SK-MEL-5 (cell line): ENCODE measurements around the gene FAM204A. TPM values are rescaled to one million over a fixed set of nuclear protein-coding genes. Genes with fewer than 3 reads are reported as not detected.

Experiments
- DNase-seq: peaks from one replicate; pipeline ENCODE4 v3.0.0-alpha.2; 2016; ENCODE audit warnings: low read depth, low spot score
- in situ Hi-C: cut with HindIII; loops from 2 replicates; pipeline ENCODE4 v1.10.0; 2016; ENCODE audit warnings: low sequenced_read_pairs, high pct_unique_total_duplicates, low pct_unique_long_range_greater_than_20kb
- polyA plus RNA-seq, 2 experiments: library from polyadenylated mRNA; depleted of rRNA; stranded (reverse); fragments of >200 nt; gene quantifications; 2 replicates each; pipeline ENCODE4 v1.2.3, GENCODE V29; 2015
- total RNA-seq: library from RNA; depleted of rRNA; stranded (reverse); fragments of >200 nt; shearing (Covaris generic); gene quantifications from 2 replicates; pipeline ENCODE4 v1.2.3, GENCODE V29; 2014; rRNA removed

Gene FAM204A
- 54.0 and 55.7 TPM in 2 replicates for total RNA-seq
- polyA plus RNA-seq (2015; cell fraction: cytosol; rRNA removed): 24.1 and 29.7 TPM in 2 replicates
- polyA plus RNA-seq (2015; cell fraction: nucleus; rRNA removed): 17.7 and 25.6 TPM in 2 replicates

DNA sequence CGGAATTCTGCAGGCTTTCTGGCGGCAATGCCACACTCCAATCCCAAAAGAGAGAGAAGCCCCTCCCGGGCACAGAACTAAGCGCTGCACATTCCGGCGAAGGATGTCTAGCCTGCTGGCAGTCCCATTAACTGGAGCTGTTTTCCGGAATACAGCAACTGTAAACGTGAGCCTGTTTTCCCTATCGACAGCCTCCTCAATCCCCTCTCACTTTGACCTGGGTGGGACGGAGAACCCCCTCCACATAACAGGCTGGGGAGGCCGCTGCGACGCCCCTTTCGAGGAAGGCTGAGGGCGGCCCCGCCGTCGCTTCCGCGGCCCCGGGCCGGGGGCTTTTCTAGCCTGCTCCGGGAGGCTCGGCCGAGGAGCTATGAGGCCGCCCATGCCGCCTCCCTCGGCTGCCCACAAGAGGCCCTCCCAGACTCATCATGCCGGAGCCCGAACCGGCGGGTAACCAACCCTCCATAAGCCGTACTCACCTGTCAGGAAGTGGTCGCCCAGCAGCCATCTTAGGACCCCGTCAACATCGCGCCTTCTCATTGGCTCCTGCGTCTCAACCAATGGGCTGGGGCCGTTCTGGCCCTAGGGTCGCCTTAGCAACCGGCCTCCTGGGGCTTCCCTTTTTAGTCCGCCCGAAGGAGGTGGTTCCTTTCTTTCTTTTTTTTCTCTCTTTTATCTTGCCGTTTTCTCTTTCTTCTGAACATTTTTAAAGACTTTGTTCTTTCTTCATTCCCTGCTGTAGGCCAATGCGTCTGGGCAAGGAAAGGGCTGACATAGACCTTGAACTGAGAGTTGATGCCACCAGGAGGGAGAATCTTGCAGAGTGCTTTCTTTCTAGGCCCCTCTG lies at the start of gene FAM204A:
Gene FAM204A (minus strand): TSS at position 534 of the 847 bp plus-strand sequence. CDS start 5,909 bp downstream, outside the sequence.
- DNase-seq: peak; percentile 88
- in situ Hi-C loops: no loop called here

DNA sequence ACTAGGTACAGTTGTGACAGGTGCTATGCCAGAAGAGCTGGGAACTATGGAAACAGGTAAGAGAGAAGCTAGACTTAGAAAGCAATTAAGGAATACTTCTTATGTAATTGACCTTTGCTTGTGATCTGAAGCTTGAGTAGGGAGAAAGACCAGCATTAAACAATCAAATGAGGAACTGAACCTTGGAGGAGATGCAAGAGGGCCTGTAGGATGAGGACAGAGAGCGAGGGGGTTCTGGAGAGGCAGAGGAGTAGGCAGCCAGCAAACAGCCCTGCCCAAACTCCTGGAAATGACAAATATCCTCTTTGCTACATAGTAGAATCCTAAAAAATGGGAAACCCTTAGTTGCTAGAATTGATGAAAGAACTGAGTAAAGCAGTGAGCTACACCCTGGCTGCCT lies 41.6 kb upstream of the FAM204A start:
- in situ Hi-C loops: no loop called here
- no peak for DNase-seq

DNA sequence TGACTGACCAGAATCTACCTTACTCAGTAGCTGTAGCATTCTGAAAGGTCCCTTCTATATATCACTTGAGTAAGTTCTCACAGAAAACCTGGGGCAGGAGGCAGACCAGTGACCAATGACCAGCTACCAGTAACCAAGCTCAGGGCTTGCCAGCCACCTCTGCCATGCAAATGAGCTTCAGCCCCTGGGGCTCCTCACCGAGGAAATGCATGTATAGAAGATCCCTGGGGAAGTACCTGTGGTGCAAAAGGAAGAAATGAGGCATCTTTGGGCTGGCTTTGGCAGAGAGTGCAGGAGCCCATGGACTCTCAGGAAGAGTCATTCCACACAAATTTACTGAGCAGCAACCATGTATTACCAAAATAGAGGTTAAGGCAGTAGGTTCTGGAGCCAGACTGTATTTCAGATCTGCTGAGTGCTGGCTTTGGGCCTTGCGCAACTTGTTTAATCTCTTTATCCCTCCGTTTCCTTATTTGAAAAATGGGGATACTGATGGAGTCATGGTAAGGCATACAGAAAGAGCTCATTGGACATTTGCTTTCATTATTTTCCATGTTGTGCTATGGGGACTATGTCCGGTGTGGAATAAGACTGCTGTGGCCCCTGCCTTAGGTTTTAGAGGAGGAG lies 41.1 kb upstream of the FAM204A start:
- no peak for DNase-seq
- in situ Hi-C loops: no loop called here

DNA sequence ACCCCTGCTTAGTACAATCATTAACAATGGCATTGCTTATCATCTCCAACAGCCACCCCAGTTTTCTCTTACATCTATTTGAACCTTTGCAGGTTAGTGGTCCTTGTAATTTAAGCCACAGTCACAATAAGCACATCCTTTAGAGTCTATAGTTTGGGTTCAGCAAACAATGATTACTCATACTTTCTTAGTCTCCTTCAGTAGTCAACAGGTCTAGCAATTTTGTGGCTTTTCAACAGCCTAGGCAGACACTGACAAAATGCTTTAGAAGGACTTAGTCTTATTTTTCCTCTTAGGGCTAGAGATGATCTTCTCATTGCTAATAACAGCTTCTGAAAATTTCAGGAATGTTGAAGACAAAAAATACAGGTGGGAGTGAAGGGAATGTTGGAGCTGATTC lies 32.3 kb upstream of the FAM204A start:
- in situ Hi-C loops: no loop called here
- DNase-seq: no peak

DNA sequence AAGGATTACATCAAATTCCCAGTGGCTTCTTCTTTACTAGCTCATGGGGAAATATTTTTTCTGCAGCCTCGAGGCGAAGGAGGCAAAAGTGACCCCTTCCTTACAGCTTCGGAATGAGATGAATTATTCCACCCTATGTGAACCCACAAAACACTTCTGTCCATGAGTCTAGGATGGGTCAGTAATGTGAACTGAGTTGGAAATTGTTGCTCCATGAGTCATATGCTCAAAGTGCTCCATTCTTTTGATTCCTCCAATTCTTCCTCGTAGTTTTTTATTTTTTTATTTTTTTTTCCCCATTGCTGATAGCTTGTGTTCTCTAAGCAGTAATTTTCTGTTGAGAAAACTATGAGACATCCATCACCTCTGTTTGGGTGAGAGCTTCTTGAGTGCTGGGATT lies 31.7 kb upstream of the FAM204A start:
- in situ Hi-C loops: no loop called here
- no peak for DNase-seq

DNA sequence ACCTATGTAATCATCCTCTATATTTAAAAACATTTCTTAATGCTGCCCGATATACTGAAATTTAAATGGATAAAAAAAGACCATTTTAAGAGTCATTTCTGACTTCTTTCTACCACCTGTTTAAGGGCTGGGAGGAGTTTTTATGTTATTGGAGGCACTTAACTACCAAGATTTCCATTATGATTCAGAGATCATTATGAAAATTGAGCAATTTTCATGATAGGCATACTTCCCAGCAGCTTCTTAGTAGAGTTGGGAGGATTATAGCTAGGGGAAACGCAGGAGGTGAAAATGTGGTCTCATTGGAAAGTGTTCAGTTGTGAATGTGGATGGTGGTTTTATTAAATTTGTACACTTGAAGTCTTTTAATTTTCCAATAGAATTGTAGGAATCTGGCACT lies 28.4 kb upstream of the FAM204A start:
- no peak for DNase-seq
- in situ Hi-C loops: no loop called here

DNA sequence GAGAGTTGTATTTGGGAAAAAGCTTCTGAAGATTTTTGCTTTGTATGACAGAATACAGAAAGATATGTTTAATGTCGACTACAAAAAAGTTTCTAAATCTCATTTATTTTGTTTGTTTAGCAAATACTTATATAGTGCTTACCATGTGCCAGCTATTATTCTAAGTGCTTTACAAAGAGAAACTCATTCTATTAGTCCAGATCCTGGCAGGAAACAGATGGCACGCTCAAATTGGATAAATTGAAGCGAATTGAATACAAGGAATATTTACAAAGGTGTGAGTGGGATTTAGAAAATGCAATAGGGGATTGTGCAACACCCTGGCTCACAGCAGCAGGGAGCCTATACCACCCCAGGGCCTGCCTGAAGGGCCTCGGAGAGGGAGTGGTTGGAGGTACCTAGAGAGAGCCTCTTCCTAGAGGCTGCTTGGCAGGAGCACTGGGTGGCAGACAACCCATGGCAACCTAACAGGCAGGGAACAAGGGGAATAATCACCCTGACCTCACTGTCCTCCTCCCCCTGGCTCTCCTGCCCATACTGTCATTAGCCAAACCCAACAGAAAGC lies 27.6 kb upstream of the FAM204A start:
- in situ Hi-C loops: no loop called here
- no peak for DNase-seq

DNA sequence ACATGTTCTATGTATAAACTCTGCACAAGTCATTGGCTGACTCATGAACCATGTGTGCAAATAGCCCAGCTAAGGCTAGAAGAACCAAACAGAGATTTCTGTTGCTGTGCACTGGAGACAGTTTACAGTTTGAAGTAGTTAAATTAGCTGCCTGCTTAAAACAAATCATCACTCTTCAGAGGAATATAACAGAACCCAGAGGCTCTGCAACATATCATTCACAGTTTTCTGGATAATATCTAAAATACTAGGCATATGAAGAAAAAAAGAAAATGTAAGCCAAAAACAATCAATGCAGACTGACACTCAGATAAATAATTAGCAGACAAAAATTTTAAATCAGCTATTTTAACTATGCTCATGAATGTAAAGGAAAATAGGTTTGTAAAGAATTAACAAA lies 23.6 kb upstream of the FAM204A start:
- in situ Hi-C loops: no loop called here
- DNase-seq: no peak

DNA sequence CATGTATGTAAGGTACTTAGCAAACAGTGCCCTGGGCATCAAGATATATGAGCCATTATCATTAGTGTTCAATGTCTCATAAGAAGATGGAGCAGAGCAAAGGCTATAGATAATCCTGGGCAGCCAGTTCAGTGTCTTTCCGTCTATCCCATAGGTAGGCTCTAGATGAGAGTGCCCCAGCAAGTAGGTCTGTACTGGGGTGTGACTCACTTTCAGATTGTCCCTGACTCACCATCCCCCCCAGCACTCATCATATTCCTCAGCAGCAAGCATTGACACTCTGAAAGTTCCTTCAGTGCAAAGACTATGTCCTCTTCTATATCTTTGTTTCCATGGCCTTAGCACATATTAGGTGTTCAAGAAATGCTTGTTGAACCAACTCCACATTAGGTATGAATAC lies 20.0 kb upstream of the FAM204A start:
- no peak for DNase-seq
- in situ Hi-C loops: no loop called here

DNA sequence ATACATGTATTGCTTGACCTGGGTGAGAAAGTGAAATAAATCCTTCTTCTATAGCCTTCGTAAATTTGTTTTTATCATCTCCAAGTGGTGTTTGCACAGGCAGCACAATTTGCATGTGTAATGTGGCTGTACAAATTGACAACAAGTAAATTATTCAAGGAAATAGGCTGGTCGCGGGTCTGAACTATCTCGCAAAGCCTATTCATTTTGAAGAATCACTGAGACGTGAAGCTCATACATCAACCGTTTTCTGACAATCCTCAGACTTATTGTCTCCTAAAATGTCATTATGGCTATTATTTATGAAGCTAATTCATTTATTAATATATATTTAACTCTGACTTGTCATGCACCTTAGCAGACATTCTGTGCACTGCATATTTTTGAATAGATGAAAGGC lies 16.2 kb upstream of the FAM204A start:
- in situ Hi-C loops: no loop called here
- no peak for DNase-seq

DNA sequence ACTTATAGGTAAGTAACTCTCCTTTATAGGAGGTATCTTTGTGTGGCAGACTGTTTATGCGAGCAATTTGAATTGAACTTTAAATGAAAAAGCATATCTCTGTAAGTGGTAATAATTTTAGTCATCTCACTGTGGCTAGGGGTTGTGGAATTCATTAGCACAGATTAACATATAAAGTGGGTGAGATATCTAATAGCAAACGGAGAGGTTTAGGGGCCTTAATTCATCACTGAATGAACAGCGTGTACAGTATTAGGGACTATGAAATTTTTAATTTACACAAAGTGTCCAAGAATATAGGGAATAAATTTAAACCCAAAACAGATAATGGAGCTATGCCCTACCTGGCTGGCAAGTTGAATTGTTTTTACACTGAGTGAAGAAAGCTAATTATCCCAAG lies 15.7 kb upstream of the FAM204A start:
- DNase-seq: no peak

DNA sequence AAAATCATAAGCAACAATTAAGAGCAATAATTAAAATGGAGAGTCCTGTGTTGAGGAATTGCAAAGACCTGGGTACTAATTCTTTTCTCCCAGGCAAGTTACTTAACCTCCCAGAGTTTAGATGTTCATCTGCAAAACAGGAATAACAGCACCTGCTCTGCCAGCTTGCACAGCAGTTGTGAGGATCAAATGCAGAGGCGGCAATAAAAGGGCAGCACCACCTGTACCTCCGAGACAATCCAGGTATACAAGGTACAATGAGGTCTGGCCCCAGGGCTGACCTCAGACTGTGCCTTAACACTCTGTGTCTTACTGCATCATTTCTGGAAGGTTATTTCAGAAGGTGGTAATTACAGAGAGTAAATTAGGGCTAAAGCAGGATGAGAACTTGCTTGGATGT lies 14.5 kb upstream of the FAM204A start:
- in situ Hi-C loops: no loop called here

More for the DNA sequence above, 15.7 kb upstream of the FAM204A start:
- in situ Hi-C loops: no loop called here

DNA sequence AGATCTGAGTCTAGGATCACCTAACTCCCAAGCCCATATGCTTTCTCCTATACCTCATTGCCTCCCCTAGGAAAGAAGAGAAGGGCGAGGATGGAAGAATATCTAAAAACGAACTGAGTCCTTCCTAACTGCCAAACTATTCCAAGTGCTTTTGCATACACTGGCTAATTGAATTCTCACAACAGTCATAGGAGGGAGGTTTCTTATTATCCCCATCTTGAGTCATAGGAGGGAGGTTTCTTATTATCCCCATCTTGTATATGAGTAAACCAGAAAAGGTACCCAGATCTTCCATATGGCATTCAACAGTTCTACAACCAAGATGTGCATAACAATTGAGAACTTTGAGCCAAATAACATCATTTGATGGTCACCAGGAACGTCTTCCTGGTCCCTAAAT lies 13.1 kb upstream of the FAM204A start:
- DNase-seq: no peak
- in situ Hi-C loops: no loop called here

More for the DNA sequence above, 14.5 kb upstream of the FAM204A start:
- no peak for DNase-seq

DNA sequence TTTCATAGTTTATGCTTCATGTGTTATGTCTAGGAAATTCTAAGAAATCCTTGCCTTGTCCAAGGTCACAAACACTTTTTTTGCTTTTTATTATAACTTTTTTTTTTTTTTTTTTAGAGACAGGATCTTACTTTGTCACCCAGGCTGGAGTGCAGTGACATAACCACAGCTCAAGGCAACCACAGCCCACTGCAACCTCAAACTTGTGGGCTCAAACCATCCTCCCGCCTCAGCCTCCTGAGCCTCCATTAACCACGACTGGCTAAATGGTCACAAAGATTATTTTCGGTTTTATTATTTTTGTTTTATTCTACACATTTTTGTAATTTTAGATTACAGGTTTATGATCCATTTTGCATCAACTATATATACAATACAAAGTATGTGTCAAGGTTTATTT lies 7.1 kb upstream of the FAM204A start:
- in situ Hi-C loops: no loop called here
- no peak for DNase-seq

DNA sequence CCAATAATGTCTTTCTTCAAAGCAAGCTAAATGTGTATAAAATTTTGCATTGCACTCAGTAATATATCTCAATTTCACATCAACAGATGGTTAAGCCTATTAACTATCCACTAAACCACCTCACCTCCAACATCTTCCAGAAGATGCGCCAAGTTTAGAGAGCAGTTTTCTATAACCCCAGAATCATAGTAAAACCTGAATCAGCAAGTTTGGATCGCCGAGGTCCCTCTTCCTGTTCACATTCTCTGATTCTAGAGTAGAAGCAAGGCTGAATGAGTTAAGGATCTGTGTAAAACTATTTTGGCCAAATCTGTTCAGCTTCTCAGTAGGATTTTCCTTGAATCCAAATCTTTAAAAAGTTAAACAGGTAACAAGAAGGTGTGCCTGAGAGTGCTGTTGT lies 1.4 kb upstream of the FAM204A start:
- no peak for DNase-seq
- in situ Hi-C loops: no loop called here

DNA sequence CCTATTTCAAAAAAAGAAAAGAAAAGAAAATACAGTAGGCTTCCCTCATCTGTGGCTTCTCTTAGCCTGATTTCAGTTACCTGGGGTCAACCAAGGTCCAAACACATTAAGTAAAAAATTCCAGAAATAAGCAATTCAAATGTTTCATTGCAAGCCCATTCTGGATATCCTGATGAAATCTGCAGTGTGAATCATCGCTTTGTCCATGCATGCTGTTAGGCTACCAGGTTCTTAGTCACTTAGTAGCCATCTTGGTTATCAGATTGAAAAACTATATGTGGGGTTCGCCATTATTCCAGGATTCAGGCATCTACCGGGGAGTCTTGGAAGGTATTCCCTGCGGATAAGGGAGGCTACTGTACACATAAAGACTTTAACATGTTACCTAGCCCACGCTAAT lies 991 bp upstream of the FAM204A start:
- in situ Hi-C loops: no loop called here

DNA sequence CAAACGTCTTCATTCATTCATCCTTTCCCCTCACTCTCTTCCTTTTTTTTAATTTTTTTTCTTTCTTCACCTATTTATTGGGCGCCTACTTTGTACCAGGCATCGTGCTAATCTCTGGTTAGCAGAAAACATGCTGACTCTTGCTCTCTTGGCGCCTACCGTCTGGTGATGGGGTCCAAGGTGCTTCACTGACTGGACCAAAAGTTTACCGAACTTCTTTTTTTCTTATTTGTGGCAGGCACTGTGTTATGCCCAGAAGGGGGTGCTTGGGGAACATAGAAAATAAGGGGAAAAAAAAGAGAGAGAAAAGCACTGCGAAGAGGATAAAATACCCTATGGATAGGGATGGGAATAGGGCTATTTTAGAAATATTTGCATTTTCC lies 505 bp upstream of the FAM204A start:
- no peak for DNase-seq
- in situ Hi-C loops: no loop called here

More for the DNA sequence above, 991 bp upstream of the FAM204A start:
- no peak for DNase-seq

DNA sequence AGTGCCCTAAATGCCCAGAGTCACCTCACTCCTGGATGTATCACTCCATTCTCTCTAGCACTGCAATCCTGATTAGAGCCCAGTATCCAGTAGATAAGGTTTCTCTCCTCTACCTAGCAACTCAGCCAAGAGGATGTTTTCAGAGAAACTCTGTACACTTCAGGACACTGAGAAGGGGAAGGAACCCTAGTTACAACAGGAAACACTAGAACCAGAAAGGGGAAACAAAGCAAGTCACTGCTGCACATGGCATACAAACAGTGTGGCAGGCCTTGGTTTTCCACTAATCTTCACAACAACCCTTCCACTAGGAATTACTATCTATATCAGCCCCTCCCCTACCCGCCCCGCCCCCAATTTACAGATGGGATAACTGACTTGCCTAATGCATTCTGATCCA lies 1.6 kb downstream of the FAM204A start:
- in situ Hi-C loops: no loop called here
- no peak for DNase-seq

DNA sequence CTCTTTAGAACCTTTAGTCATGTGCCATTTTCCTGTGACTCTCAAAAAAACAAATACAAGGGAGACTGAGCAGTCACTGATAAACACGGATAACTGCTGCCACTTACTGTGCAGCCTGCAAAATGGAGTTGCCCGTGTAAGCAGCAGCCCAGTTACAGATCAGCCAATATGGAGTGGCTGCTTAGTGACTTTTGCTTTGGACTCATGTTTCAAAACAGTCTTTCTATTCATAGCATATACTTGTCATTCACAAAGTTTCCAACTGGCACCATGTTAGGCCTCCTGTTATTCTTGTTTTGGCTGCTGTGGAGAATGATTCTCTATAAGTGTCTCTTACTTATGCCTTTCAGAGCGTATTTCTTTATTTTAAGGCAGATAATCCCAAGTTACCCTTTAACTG lies 3.0 kb downstream of the FAM204A start:
- in situ Hi-C loops: no loop called here

More for the DNA sequence above, 3.0 kb downstream of the FAM204A start:
- DNase-seq: no peak
